GM12878 (cell line): ENCODE measurements around the gene TRERF1. TPM values are rescaled to one million over a fixed set of nuclear protein-coding genes. Genes with fewer than 3 reads are reported as not detected.

Source experiments
- ATAC-seq: fragments of 200-7000 bp; cut with Tn5 transposase; 3 replicates; pipeline ENCODE4 v1.9.1; 2020; ENCODE audit warnings: mild to moderate bottlenecking, moderate library complexity
- BruUV-seq: library from RNA; stranded (reverse); fragments of 400-500 nt; replicated peaks from 2 replicates; lab custom pipeline; 2021; lab: Mats Ljungman, UMichigan
- CTCF ChIA-PET: fragments of 300-600 bp; sonication (Branson Sonifier 250); formaldehyde crosslinking; extraction: SDS; loops from one replicate; lab custom pipeline; 2021; ENCODE audit warnings: inconsistent platforms; lab: Yijun Ruan, JAX
- POLR2A ChIA-PET: fragments of 350-600 bp; formaldehyde crosslinking; extraction: SDS; loops from one replicate; lab custom pipeline; 2021; ENCODE audit warnings: inconsistent platforms; lab: Charles Lee
- RAD21 ChIA-PET: fragments of 300-600 bp; sonication (Branson Sonifier 250); formaldehyde crosslinking; loops from one replicate; lab custom pipeline; 2023; ENCODE audit warnings: antibody characterized with exemption; ENCODE audit not compliant: unreplicated experiment; lab: Charles Lee
- SMC1A ChIA-PET: fragments of 300-600 bp; sonication (Branson Sonifier 250); formaldehyde crosslinking; loops from one replicate; lab custom pipeline; 2023; ENCODE audit not compliant: unreplicated experiment, uncharacterized antibody; lab: Charles Lee
- DNase-seq: peaks from one replicate; pipeline ENCODE4 v3.0.0-alpha.2; 2011; ENCODE audit warnings: low read depth, low spot score
- FAIRE-seq: peaks from 3 replicates; lab custom pipeline; 2011; peaks lifted over from hg19 to GRCh38; lab: Jason Lieb, UNC
- H2AFZ ChIP-seq: 2 replicates; pipeline ENCODE4 v1.6.0; 2011; ENCODE audit warnings: low read depth, low read length, control low read depth; ENCODE audit not compliant: control insufficient read depth
- H3K27ac ChIP-seq: 2 replicates; pipeline ENCODE4 v1.5.1; 2011; ENCODE audit warnings: control low read depth; ENCODE audit not compliant: control insufficient read depth, insufficient read depth
- H3K27me3 ChIP-seq, 2 experiments: replicated peaks in 1 of 2; 2 replicates each; pipeline versions ENCODE4 v1.6.0 to v1.6.1; 2011; ENCODE audit warnings: low read length in 1 of 2; ENCODE audit not compliant: control insufficient read depth in 2 of 2, insufficient read depth in 2 of 2
- H3K36me3 ChIP-seq, 2 experiments: 2 replicates each; pipeline ENCODE4 v1.5.1; 2011; ENCODE audit warnings: low read length in 1 of 2; ENCODE audit not compliant: control insufficient read depth in 2 of 2, insufficient read depth in 2 of 2
- H3K4me1 ChIP-seq: 2 replicates; pipeline ENCODE4 v1.6.1; 2011; ENCODE audit warnings: mild to moderate bottlenecking, low read length, moderate library complexity, mixed read lengths; ENCODE audit not compliant: control insufficient read depth, insufficient read depth
- H3K4me2 ChIP-seq: 2 replicates; pipeline ENCODE4 v1.6.0; 2011; ENCODE audit warnings: control low read depth; ENCODE audit not compliant: control insufficient read depth, insufficient read depth
- H3K4me3 ChIP-seq: fragments of 200-600 bp; sonication (generic); 2 replicates; pipeline ENCODE4 v1.5.1; 2016
- H3K79me2 ChIP-seq: 2 replicates; pipeline ENCODE4 v1.6.0; 2011; ENCODE audit warnings: low read length; ENCODE audit not compliant: control insufficient read depth, insufficient read depth
- H3K9ac ChIP-seq: 2 replicates; pipeline ENCODE4 v1.8.0; 2011; ENCODE audit warnings: low read length, control low read depth, mixed read lengths; ENCODE audit not compliant: control insufficient read depth, insufficient read depth
- H3K9me3 ChIP-seq: replicated peaks from 3 replicates; pipeline ENCODE4 v1.5.1; 2011; ENCODE audit warnings: mild to moderate bottlenecking, low read length; ENCODE audit not compliant: control insufficient read depth, insufficient read depth
- H4K20me1 ChIP-seq: 2 replicates; pipeline ENCODE4 v1.6.0; 2011; ENCODE audit not compliant: control insufficient read depth, insufficient read depth
- BCL3 ChIP-seq: IDR thresholded peaks from 2 replicates; pipeline ENCODE4 v1.6.1; 2011; ENCODE audit warnings: borderline replicate concordance, low read depth, mild to moderate bottlenecking, moderate library complexity, low read length; ENCODE audit not compliant: insufficient read depth, poor library complexity, severe bottlenecking
- E2F4 ChIP-seq: IDR thresholded peaks from 2 replicates; pipeline ENCODE4 v1.6.1; 2012; ENCODE audit warnings: low read depth, low read length, improper control_type of control experiment
- ELK1 ChIP-seq: IDR thresholded peaks from 2 replicates; pipeline ENCODE4 v1.6.1; 2012; ENCODE audit warnings: low read depth, low read length, improper control_type of control experiment
- EZH2 ChIP-seq: IDR thresholded peaks from 2 replicates; pipeline ENCODE4 v1.6.1; 2012; ENCODE audit warnings: low read depth, mild to moderate bottlenecking, control low read depth, inconsistent platforms, low read length, borderline replicate concordance; ENCODE audit not compliant: control insufficient read depth
- HDAC2 ChIP-seq: fragments of 200-600 bp; sonication (generic); IDR thresholded peaks from 2 replicates; pipeline ENCODE4 v1.6.1; 2017
- SRF ChIP-seq, 2 experiments: IDR thresholded peaks; 2 replicates each; pipeline ENCODE4 v1.6.1; 2011; ENCODE audit warnings: low read depth in 2 of 2, low read length in 2 of 2, mild to moderate bottlenecking in 1 of 2, moderate library complexity in 1 of 2
- ZBTB11 ChIP-seq: fragments of 450-650 bp; formaldehyde crosslinking; IDR thresholded peaks from 2 replicates; pipeline ENCODE4 v1.5.0; 2022; ENCODE audit warnings: mild to moderate bottlenecking, missing genetic modification characterization
- WGBS: methylation state at CpG from one replicate; pipeline ENCODE4 v1.1.6; 2016; ENCODE audit warnings: low lambda C conversion rate; ENCODE audit not compliant: insufficient replicate concordance, insufficient coverage; ENCODE audit errors: missing lambda C conversion rate; 5-methylcytosine and 5-hydroxymethylcytosine counted together
- in situ Hi-C: fragments of 300-500 bp; cut with MboI; formaldehyde crosslinking; loops from 9 replicates; pipeline ENCODE4 v1.14.3; 2018; ENCODE audit warnings: mixed read lengths
- intact Hi-C: fragments of 100-400 bp; cut with micrococcal nuclease; formaldehyde crosslinking; loops from one replicate; pipeline ENCODE4 v1.14.2; 2022; ENCODE audit not compliant: unreplicated experiment
- polyA plus RNA-seq, 11 experiments: library from polyadenylated mRNA; depleted of rRNA in 4 of 11; unstranded in 6 of 11; stranded (reverse) in 5 of 11; fragments of >200 nt; fragmentation: Nextera tagmentation in 4 of 11; fragmentation: Illumina TruSeq in 1 of 11; extraction: Ambion mirVana in 4 of 11; extraction: Trizol in 1 of 11; gene quantifications; 1 replicate in 1 of 11; 2 replicates in 10 of 11; pipeline versions ENCODE4 v1.2.1 to v1.2.3, GENCODE V29; 2011 to 2016; ENCODE audit warnings: inconsistent platforms in 2 of 11, missing spikeins in 2 of 11, low read depth in 1 of 11
- total RNA-seq, 4 experiments: library from RNA; depleted of rRNA in 3 of 4; stranded (reverse); fragments of >200 nt in 3 of 4; fragmentation: Illumina TruSeq in 1 of 4; extraction: Trizol in 1 of 4; gene quantifications; 2 replicates each; pipeline versions ENCODE4 v1.2.1 to v1.2.3, GENCODE V29; 2013 to 2021

The TRERF1 gene
- total and polyA plus RNA-seq, 10 of the 15 experiments (the other 5 are each of a cell fraction or from before 2014, with no cell fraction given): 2.2 to 19.4 (median 7.2) TPM

GRCh38 chr6:42441697-42442081 is 10.0 kb downstream of the TRERF1 start:
- no peak for TF ChIP-seq ELK1
- no peak for TF ChIP-seq SRF (IDR thresholded peaks at IDR 0.05; ENCODE audit: low read depth in 2 of 2, low read length in 2 of 2)
- TF ChIP-seq BCL3: no peak
- no peak for TF ChIP-seq ZBTB11 (CRISPR knock-in tag)
- TF ChIP-seq EZH2: no peak
- TF ChIP-seq E2F4: no peak
- TF ChIP-seq HDAC2: no peak
- H3K9me3 ChIP-seq: no peaks in the 10 kb centered on the region; the same call in 2 of the 3 replicates
- intact Hi-C loops: no loop called here
- DNase-seq (no peak), FAIRE-seq (no peak), ATAC-seq (no peak)
- H3K9ac ChIP-seq: no peak overlapping the region
- H4K20me1 ChIP-seq: no peaks in the 10 kb centered on the region
- peak overlapping the region; percentile 7; the same call in 1 of the 2 replicates for H3K4me2 ChIP-seq
- H3K79me2 ChIP-seq: peaks cover 19% of the 10 kb centered on the region
- ChIA-PET POLR2A (interaction anchor here (1.0 to 2.3 kb wide), 4 partner anchors 9 to 26 kb away, joined by 4 to 8 read pairs (median 4); no protein-coding TSS in a partner anchor), SMC1A (interaction anchor here (1.0 to 3.4 kb wide), 8 partner anchors 8 to 106 kb away, joined by 3 to 23 read pairs (median 3); partner anchors contain the start of gene TRERF1), CTCF (interaction anchor here (0.9 to 1.7 kb wide), 4 partner anchors 13 to 79 kb away, joined by 3 to 6 read pairs (median 3); no protein-coding TSS in a partner anchor), RAD21 (interaction anchor here (0.7 to 2.9 kb wide), 6 partner anchors 10 to 114 kb away, joined by 3 to 12 read pairs (median 7); partner anchors contain the start of gene TRERF1)
- in situ Hi-C loops: no loop called here
- H3K36me3 ChIP-seq: peaks cover 0 to 4% of the 10 kb centered on the region in 2 experiments; a peak in 2 of 4 replicates
- no peaks in the 10 kb centered on the region for H3K27me3 ChIP-seq
- WGBS: 47% methylated on average over 5 of the region's 5 CpGs
- H3K4me3 ChIP-seq: peak overlapping the region; percentile 9; the same call in 1 of the 2 replicates
- peaks cover 10% of the 10 kb centered on the region; the same call in 1 of the 2 replicates for H3K4me1 ChIP-seq
- BruUV-seq: no TSS peak
- H3K27ac ChIP-seq: no peak overlapping the region
- no peak overlapping the region for H2AFZ ChIP-seq
